Fibroblast of skin of back (primary cell): ENCODE results near the gene NRROS. TPM values are rescaled to one million over a fixed set of nuclear protein-coding genes. Genes with fewer than 3 reads are reported as not detected.
A peak's percentile ranks its signal among the peaks of the same experiment; 100 is the strongest.
"Not testable (repeated sequence)": the region's sequence is repeated elsewhere in the genome, so short reads cannot be mapped to it uniquely, and the experiment has no call there.

Experiments
- DNase-seq: peaks from one replicate; pipeline ENCODE4 v3.0.0-alpha.2; 2013
- polyA plus RNA-seq, 2 experiments: library from polyadenylated mRNA; unstranded; fragments of 120-200 nt; gene quantifications; one replicate each; pipeline ENCODE4 v1.2.1, GENCODE V29; 2013; ENCODE audit not compliant: insufficient read length in 2 of 2

Gene NRROS
- 0.06 TPM for polyA plus RNA-seq (2013, experiment 1 of 2; ENCODE audit: insufficient read length)
- polyA plus RNA-seq (2013, experiment 2 of 2; ENCODE audit: insufficient read length), result 0.08 TPM

DNA sequence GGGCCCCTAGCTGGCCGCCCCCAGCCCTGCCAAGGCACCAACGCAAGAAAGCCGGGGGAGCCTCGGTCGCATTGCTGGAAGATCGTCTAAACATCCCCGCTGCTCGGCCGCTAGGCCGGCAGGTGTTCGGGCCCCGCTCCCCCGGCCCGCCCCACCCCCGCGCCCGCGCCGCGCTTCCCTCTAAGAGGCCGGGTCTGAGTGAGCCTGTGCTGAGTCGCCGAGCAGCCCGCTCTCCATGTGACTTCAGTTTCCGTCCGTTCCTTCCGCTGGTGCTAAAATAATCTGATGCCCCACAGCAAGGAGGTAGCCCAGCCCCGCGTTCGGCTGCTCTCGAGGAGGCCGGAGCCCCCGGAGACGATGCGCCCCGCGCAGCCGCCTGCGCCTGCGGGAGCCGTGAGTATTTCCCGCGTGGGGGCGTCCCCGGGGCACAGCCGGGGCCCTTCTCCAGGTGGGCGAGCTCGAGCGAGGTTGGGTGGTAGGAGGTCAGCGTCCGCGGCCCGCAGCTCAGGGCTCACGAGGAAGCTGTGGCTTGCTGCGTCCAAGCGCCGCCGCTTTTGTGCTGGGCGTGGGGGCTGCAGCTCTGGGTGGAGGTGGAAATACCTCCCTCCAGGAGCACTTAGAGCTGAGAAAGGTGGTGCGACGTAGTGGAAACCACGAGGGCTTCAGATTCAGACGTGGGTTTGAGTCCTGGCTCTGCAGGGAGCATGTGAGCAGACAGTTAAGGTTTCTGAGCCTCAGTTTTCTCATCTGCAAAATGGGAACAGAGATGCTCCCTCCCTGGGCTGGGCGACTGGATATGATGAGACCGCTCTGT, at the start of gene NRROS:
NRROS (plus strand) TSS at position 212 of the 814 bp plus-strand sequence. CDS start 14,846 bp downstream, outside the sequence.
- DNase-seq, result peak; percentile 42

DNA sequence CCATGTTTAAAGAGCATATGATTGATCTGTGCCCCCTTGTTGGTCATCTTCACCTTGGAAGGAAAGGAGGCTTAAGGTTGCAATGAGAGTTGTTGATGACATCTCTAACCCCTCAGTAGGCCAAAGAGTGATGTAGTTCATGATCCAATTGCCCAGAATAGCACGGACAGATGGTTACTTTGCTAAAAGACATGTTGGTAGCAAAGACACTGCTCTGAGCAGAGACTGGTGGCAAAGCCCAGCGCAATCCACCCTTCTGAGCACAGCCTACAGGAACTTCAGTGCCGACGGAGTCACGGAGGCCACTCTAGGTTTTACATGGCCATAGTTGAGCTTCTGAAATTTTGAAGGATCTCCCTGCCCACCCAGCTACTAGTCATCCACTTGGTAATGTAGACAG, 49.2 kb upstream of the NRROS start:
- no peak for DNase-seq

DNA sequence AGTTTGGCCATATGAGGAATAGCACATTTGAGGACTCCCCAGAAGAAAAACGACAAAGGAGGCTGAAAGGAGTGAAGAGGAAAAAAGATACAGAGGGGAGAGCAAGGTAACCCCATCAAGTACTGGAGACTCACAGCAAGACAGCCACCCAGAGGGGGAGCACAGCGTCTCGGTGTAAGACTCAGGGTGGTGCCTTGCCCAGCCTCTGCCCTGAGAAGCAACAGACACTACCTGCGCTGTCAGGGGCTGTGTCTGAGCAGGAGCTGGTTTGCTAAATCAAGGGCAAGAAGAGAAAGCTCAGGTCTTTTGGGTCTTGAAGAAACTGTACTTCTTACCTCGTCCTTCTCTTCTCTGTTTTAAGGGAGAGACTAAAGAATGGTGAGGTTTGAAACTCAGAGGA, 43.1 kb upstream of the NRROS start:
- DNase-seq, result no peak

- peak; percentile 1 for DNase-seq
Observed at GRCh38 chr3:196597971-196598733, 41.3 kb upstream of the NRROS start.

GRCh38 chr3:196599734-196600128, 39.8 kb upstream of the NRROS start:
- DNase-seq, result no peak

DNA sequence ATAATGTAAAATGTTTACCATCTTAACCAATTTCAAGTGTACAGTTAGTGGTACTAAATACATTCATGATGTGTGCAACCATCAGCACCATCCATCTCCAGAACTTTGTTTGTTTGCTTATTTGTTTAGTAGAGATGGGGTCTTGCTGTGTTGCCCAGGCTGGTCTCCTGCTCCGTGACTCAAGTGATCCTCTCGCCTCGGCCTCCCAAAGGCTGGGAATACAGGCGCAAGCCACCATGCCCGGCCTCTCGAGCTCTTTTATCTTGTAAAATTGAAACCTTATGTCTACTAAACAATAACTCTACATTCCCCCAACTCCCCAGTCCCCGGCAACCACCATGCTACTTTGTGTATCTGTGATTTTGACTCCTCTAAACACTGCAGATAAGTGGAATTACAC, 39.1 kb upstream of the NRROS start:
- no peak for DNase-seq

DNA sequence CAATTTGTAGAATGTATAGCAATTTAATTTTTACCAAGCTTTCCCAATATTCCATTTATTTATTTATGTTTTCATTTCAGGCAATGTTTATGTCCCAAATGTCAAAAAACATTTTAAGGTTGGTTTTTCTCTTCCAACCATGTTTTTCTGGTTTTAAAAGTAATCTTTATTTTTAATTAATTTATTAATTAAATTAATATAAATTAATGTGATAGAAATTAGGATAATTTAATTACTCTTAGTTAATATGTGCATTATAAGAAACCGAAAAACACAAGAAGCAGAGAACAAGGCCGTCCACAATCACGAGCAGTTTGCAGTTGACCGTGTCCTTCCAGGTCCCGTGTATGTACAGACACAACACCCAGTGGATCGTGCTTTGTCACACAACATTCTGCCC, 36.8 kb upstream of the NRROS start:
- no peak for DNase-seq

GRCh38 chr3:196603683-196604082, 35.8 kb upstream of the NRROS start:
- DNase-seq, result no peak

- no peak for DNase-seq
Observed at GRCh38 chr3:196604548-196604947, 34.9 kb upstream of the NRROS start.

DNA sequence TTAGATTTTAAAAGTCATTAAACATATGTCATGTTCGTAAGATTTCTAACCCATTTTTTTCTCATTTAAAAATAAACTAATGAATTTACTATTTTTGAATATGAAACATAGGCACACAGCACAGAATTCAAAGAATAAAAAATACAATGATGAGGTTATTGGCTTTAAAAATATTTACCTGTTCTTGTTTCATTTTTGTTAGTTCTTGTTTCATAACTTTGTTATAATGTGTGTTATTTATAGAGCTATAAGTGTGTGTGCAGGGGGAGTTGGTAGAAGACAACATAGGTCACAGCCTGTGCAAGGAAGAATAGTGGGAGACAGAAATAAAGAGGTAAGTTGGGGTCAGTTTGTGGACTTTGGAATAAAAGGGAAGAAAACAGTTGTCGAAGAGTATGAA, 30.8 kb upstream of the NRROS start:
- DNase-seq, result no peak

DNA sequence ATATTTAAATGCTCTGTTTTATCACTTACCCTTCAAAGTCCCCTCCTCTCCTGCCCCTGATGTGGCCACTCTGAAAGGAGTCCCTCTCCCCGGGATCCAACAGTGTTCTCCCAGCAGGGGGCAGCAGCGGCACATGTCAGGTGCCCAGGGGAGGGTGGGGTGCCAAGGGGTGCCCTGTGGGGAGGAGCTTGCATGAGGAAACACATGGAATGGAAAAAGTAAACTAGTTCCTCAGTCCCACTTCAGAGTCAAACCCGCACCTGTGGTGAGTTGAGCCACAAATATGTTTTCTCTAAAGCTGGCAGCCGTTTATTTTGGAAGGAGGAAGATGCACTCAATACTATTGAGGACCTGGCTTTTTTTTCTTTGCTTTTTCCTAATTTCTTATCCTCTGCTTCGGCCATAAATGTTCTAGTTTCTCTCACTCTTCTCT, 30.1 kb upstream of the NRROS start:
- DNase-seq, result peak; percentile 72

DNA sequence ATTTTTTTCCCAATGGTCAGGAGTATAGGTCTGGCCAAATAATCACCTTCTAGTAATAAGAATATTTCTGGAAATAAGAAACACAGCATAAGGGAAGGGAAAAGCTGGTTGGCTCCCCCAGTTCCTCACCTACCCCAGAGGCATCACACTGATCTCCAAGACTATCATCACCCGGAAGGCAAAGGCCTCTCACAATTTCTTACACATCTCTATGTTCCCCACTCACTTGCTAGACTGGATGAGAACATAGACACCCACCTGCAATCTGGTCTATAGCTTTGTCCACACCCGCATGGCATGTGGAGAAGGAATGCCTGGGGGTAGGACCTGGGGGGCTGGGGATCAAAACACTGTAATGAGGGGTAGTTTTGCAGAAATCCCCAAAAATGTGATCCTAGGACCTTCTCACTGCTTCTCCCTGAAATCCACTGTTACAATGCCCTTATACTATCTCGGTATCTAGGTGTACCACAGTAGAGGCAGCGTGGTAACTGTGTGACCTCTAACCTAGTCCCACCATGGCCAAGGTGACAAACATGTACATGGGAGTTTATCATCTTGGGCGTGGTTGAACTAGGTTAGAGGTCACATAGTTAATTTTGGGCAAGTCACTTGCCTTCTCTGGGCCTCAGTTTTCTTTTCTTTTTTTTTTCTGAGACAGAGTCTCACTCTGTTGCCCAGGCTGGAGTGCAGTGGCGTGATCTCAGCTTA, 29.5 kb upstream of the NRROS start:
- DNase-seq, result no peak

DNA sequence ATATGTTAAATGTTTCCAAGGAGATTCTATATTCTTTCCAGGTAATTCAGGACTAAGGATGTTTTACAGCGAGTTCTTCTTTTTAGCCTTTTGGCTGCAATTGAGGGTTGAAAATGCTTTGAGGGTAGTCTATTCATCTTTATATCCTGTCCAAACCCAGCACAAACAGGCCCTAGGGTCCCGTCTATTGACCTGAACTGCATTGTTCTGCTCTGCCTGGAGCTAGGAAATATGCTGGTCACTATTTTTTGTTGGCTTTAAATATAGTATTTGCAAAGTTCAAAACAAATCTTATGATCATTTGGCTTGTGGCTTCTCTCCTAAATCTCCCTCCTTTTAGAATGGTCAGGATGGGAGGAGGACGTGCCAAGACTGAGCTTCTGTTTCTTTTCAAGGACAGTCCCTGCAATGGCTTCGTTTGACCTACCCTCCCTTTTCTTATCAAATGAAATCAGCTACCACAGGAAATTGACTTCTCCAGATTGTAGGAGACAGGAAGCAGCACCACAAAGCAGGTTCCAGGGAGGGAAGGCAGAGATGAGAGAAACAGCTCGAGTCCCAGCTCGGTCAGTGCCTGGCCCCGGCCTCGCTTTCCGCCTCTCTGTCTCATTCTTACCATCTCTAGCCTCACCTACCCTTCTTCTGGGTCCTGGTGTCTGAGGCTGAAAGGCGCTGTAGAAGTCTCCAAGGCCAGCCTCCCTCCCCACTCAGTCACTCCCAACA, 27.6 kb upstream of the NRROS start:
- DNase-seq, result no peak

GRCh38 chr3:196615234-196615633, 24.3 kb upstream of the NRROS start:
- DNase-seq, result not testable (repeated sequence)

- DNase-seq, result no peak
Observed at GRCh38 chr3:196617256-196617655, 22.2 kb upstream of the NRROS start.

- DNase-seq, result no peak
Observed at GRCh38 chr3:196619223-196619622, 20.3 kb upstream of the NRROS start.

GRCh38 chr3:196619627-196620026, 19.9 kb upstream of the NRROS start:
- DNase-seq, result not testable (repeated sequence)

DNA sequence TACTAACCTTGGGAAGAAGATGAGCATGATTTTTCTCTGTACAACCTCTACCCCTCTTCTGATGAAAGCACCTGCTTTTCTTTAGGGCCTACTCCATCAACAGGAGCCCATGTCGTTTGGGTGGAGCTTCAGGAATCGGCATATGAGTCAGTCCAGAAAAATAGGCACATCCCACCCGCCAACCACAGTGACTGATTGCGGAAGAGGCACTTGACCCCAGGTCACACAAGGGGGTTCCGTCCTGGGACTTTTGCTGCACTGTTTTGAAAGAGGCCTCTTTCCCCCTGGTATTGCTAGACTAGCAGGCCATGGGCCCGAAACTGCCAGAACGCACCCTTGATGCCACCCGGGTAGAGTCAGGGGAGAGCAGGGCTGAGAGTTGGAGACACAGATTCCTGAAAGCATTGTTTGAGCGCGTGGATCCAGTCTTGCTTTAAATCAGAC, 19.3 kb upstream of the NRROS start:
- no peak for DNase-seq

DNA sequence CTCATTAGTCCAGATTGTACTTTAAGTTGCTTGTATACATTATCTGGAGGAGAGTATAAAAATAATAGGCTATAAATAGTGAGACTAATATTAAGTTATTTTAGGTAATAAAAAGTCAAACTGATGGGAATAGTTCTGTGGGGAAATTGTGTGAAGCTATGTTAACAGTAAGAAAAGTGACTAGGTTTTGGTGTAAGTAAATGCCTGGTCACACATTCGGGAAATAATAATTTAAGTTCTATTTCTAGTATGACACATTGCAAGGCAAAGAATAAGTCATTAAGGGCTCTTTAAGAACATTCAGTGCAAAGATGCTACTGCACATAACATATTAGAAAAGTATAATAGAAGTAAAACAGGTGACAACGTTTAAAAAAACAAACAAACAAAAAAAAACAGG, 18.8 kb upstream of the NRROS start:
- no peak for DNase-seq

GRCh38 chr3:196621611-196622010, 17.9 kb upstream of the NRROS start:
- no peak for DNase-seq

DNA sequence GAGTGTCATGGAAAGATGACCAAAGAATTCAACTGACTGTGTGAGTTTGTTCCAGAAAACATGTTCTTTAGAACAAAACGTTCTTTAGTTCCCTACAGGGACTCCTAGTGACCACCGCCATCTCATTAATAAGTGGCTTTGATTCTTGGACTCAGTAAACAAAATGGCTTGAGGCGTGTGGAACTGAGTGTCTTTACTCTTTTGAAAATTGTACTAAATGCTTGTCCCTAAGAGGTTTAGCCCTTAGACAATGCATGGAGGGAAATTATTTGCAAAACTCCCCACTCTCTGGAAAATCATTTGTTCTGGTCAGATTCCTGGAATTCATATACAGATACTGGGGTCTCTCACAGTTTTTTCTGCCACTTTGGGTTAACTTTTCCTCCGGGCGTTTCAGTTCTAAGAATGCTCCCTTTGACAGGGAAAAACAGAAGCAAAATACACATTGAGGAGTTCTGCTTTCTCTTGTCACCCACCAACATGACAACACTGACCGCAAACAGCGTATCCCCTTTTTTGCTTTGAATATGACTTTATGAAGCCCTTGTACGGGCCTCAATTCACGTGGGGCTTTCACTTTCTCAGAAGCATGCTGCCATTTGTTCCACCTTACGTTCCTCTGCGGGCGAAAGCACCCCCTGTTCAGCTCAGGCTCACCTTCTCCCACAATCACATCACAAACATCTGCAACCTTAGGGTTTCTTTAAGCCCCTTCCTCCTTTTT, 15.3 kb upstream of the NRROS start:
- DNase-seq, result no peak

DNA sequence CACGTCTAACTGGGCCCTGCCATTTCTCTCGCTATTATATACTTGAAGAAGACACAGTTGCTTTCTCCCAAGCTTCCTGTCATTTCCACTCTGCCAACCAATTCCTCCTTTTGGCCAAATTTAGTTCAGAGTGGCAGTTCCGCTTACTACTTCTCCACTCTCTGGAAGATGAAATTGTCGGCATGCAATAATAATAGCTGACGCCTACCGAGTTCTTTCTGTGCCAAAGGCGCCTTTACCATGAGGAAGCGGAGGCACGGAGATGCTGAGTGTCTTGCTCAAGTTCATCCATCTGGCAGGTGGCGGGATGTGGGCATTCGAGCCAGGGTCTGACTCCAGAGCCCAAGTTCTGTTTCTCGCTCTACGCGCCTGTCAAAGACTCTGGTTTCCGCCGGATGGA, 14.6 kb upstream of the NRROS start:
- no peak for DNase-seq
